Astrocyte of the cerebellum (primary cell): Measurements from ENCODE around the gene HHATL.

Source experiments
- DNase-seq: peaks from one replicate; pipeline ENCODE4 v3.0.0-alpha.2; 2011; ENCODE audit warnings: low read depth
- H3K4me3 ChIP-seq: 2 replicates; pipeline ENCODE4 v1.5.1; 2011; ENCODE audit warnings: mild to moderate bottlenecking, low read depth, low read length, moderate library complexity
- CTCF ChIP-seq: IDR thresholded peaks from 2 replicates; pipeline ENCODE4 v1.5.1; 2012; ENCODE audit warnings: low read length, low read depth, moderate library complexity, mild to moderate bottlenecking; ENCODE audit errors: missing control alignments
- in situ Hi-C: cut with HindIII; loops from 2 replicates; pipeline ENCODE4 v1.10.0; 2017; ENCODE audit warnings: low sequenced_read_pairs

Gene HHATL

GRCh38 chr3:42665050-42665878 lies 37.3 kb downstream of the HHATL start:
- TF ChIP-seq CTCF = no peak
- in situ Hi-C loops = no loop called here
- no peak overlapping the region for H3K4me3 ChIP-seq
- DNase-seq = no peak

GRCh38 chr3:42664438-42664803 lies 38.2 kb downstream of the HHATL start:
- TF ChIP-seq CTCF = no peak
- in situ Hi-C loops = loop anchor here (5.0 kb wide), 1 partner anchor 93 kb away; no protein-coding TSS in a partner anchor
- no peak overlapping the region for H3K4me3 ChIP-seq
- DNase-seq = no peak

GRCh38 chr3:42663581-42664437 lies 38.8 kb downstream of the HHATL start:
- no peak overlapping the region for H3K4me3 ChIP-seq
- in situ Hi-C loops = loop anchor here (5.0 kb wide), 1 partner anchor 93 kb away; no protein-coding TSS in a partner anchor
- TF ChIP-seq CTCF = no peak
- no peak for DNase-seq

DNA sequence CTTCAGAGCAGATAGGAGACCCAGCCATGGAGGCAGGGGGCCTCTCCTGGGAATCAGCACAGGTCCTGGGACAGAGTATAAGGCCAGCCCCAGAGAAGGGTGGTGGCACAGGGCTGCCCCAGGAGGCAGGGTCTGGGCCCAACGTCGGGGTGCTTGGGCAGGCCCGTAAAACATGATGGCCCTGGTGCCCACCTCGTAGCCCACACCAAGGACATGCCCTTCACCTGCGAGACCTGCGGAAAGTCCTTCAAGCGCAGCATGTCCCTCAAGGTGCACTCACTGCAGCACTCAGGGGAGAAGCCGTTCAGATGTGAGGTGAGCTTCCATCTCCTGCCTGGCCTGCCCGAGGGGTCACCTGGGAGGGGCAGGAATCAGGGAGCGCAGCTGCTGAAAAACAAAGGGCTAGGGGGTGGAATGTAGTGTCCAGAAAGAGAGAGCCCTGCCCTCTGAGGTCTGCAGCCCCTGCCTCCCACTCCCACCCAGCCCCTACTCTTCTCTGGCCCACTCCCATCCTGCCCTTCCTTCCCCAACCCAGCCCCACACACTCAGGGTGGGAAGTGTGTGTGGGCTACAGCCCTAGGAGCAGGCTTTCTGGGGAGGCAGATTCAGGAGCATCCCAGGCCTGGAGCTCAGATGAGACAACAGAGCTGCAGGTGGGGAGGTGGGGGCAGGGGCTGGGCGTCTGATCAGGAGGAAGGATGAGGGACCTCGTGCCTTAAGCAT lies 39.6 kb downstream of the HHATL start:
- no peak for TF ChIP-seq CTCF
- no peak overlapping the region for H3K4me3 ChIP-seq
- in situ Hi-C loops = loop anchor here (5.0 kb wide), 1 partner anchor 94 kb away; no protein-coding TSS in a partner anchor
- DNase-seq = no peak

DNA sequence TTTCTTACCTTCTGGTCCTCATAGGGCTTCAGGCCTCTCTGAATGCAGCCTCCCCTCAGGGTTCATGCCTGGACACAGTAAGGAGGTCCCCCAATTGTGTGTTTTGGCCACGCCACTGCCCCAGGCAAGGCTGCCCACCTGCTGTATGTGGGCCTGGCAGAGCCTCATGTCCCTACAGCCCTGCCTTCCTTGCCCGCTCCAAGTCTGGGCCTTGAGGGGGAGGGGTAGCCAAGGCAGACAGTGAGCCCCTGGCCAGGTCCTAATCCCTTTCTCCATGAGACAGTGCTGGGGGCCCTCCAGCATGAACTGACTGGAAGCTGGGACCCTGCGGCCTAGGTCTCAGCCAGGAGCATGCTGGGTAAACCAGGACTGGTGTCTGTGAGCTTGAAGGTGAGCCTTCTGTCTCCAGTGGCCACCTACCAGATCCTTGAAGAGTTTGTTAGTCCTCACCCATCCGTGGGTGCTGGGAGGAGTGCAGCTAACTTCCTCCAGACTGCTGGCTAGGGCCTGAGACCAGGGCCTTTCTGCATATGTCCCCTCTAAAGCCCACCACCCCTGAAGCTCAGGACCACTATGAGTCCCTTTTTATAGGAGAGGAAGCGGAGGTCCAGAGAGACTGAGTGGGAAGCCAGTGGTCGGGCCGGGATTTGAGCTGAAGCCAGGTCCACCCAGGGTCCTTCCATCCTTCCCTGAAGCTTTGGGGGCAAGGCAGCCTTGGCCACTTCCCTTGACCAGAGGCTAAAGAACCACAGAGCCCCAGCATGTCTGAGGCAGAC lies 40.4 kb downstream of the HHATL start:
- in situ Hi-C loops = loop anchor here (5.0 kb wide), 1 partner anchor 95 kb away; no protein-coding TSS in a partner anchor
- H3K4me3 ChIP-seq = no peak overlapping the region
- TF ChIP-seq CTCF = no peak
- DNase-seq = no peak
